DMS53 treated with DMSO at 0.1 percent for 48 hours (cell line): Measurements from ENCODE around the gene SGCA.
A peak's percentile ranks its signal among the peaks of the same experiment; 100 is the strongest.

Experiments used
- DNase-seq: peaks from one replicate; lab custom pipeline; 2025; ENCODE audit not compliant: unreplicated experiment; lab: John Stamatoyannopoulos, UW

Gene SGCA

GRCh38 chr17:50165867-50166517 is at the start of gene SGCA:
Gene SGCA, plus strand, starts transcription at chr17:50166005. Its CDS starts 36 bp downstream, at chr17:50166041.
- DNase-seq: no peak

GRCh38 chr17:50117202-50118051 is 48.4 kb upstream of the SGCA start:
- peak; percentile 61 for DNase-seq

- no peak for DNase-seq
Observed at GRCh38 chr17:50118076-50118827, 47.6 kb upstream of the SGCA start.

- no peak for DNase-seq
Observed at GRCh38 chr17:50118828-50119218, 47.0 kb upstream of the SGCA start.

- no peak for DNase-seq
Observed at GRCh38 chr17:50120475-50121253, 45.1 kb upstream of the SGCA start.

GRCh38 chr17:50122945-50123344 is 42.9 kb upstream of the SGCA start:
- DNase-seq: no peak

- no peak for DNase-seq
Observed at GRCh38 chr17:50123649-50124349, 42.0 kb upstream of the SGCA start.

GRCh38 chr17:50125420-50125997 is 40.3 kb upstream of the SGCA start:
- DNase-seq: no peak

GRCh38 chr17:50127697-50128361 is 38.0 kb upstream of the SGCA start:
- DNase-seq: no peak

- DNase-seq: no peak
Observed at GRCh38 chr17:50128441-50129352, 37.1 kb upstream of the SGCA start.

- no peak for DNase-seq
Observed at GRCh38 chr17:50129353-50129727, 36.5 kb upstream of the SGCA start.

- DNase-seq: no peak
Observed at GRCh38 chr17:50129728-50130558, 35.9 kb upstream of the SGCA start, which contains the start of gene SAMD14. Gene SAMD14, minus strand, starts transcription at chr17:50130160. Its CDS starts 5,201 bp downstream, at chr17:50124959.

GRCh38 chr17:50130559-50131305 is 35.1 kb upstream of the SGCA start:
- DNase-seq: no peak

GRCh38 chr17:50132104-50132794 is 33.6 kb upstream of the SGCA start:
- DNase-seq: no peak

GRCh38 chr17:50133028-50133768 is 32.6 kb upstream of the SGCA start:
- DNase-seq: no peak

- DNase-seq: no peak
Observed at GRCh38 chr17:50133769-50134099, 32.1 kb upstream of the SGCA start.
